ENCODE measurements around the gene RUBCN. TPM values are rescaled to one million over a fixed set of nuclear protein-coding genes. Genes with fewer than 3 reads are reported as not detected.

RUBCN gene
- total and polyA plus RNA-seq, 2 of the 13 experiments (the other 11 are each of a cell fraction or from before 2014, with no cell fraction given): 5.2 to 8.1 TPM

GRCh38 chr3:197736491-197737318, at the start of gene RUBCN (continued):
- TF ChIP-seq ATF7-NPFF (CRISPR knock-in tag; IDR thresholded peaks at IDR 0.05; ENCODE audit: low read depth) (peak; percentile 48; the same call in 1 of the 2 replicates), ZC3H4 (CRISPR knock-in tag; IDR thresholded peaks at IDR 0.05; ENCODE audit: borderline replicate concordance) (no peak), ZNF879 (CRISPR knock-in tag; IDR thresholded peaks at IDR 0.05) (no peak), SRF (IDR thresholded peaks at IDR 0.05; ENCODE audit: low read depth, low read length) (no peak), SOX13 (IDR thresholded peaks at IDR 0.05) (no peak), SOX13 (CRISPR knock-in tag; conservative IDR thresholded peaks at IDR 0.05 in 1 of 2, IDR thresholded peaks at IDR 0.05 in 1 of 2) (peak in 1 of 2 experiments; percentile 16; a peak in 1 of 4 replicates), HOXA5 (CRISPR knock-in tag; IDR thresholded peaks at IDR 0.05) (peak; percentile 70; the same call in 1 of the 2 replicates), HOXA7 (CRISPR knock-in tag; IDR thresholded peaks at IDR 0.05) (no peak), SRY (CRISPR knock-in tag; IDR thresholded peaks at IDR 0.05) (no peak; the same call in 1 of the 2 replicates), GATAD2A (CRISPR knock-in tag; IDR thresholded peaks at IDR 0.05) (peak; percentile 38; the same call in 1 of the 2 replicates), ATF1 (CRISPR knock-in tag; IDR thresholded peaks at IDR 0.05) (peak; percentile 63), ZNF121 (CRISPR knock-in tag; IDR thresholded peaks at IDR 0.05) (no peak), NR2F1 (CRISPR knock-in tag; IDR thresholded peaks at IDR 0.05) (no peak), HOXA3 (CRISPR knock-in tag; IDR thresholded peaks at IDR 0.05) (0 out of 2 replicates have a peak, but pooled peaks have one; percentile 53), HNRNPUL1 (IDR thresholded peaks at IDR 0.05; ENCODE audit: low read depth, low read length) (0 out of 2 replicates have a peak, but pooled peaks have one; percentile 34), PAF1 (CRISPR knock-in tag; IDR thresholded peaks at IDR 0.05) (no peak)
- TF ChIP-seq, protein P1, sequence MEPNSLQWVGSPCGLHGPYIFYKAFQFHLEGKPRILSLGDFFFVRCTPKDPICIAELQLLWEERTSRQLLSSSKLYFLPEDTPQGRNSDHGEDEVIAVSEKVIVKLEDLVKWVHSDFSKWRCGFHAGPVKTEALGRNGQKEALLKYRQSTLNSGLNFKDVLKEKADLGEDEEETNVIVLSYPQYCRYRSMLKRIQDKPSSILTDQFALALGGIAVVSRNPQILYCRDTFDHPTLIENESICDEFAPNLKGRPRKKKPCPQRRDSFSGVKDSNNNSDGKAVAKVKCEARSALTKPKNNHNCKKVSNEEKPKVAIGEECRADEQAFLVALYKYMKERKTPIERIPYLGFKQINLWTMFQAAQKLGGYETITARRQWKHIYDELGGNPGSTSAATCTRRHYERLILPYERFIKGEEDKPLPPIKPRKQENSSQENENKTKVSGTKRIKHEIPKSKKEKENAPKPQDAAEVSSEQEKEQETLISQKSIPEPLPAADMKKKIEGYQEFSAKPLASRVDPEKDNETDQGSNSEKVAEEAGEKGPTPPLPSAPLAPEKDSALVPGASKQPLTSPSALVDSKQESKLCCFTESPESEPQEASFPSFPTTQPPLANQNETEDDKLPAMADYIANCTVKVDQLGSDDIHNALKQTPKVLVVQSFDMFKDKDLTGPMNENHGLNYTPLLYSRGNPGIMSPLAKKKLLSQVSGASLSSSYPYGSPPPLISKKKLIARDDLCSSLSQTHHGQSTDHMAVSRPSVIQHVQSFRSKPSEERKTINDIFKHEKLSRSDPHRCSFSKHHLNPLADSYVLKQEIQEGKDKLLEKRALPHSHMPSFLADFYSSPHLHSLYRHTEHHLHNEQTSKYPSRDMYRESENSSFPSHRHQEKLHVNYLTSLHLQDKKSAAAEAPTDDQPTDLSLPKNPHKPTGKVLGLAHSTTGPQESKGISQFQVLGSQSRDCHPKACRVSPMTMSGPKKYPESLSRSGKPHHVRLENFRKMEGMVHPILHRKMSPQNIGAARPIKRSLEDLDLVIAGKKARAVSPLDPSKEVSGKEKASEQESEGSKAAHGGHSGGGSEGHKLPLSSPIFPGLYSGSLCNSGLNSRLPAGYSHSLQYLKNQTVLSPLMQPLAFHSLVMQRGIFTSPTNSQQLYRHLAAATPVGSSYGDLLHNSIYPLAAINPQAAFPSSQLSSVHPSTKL (CRISPR knock-in tag; IDR thresholded peaks at IDR 0.05): peak; percentile 23; the same call in 1 of the 2 replicates
- TF ChIP-seq, protein P2, sequence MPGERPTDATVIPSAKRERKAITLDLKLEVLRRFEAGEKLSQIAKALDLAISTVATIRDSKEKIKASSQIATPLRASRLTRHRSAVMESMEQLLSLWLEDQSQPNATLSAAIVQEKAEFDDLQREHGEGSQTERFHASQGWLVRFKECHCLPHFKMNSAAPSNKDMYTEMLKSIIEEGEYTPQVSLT (CRISPR knock-in tag; IDR thresholded peaks at IDR 0.05; ENCODE audit: borderline replicate concordance, low read depth): no peak
- TF ChIP-seq, protein P3, sequence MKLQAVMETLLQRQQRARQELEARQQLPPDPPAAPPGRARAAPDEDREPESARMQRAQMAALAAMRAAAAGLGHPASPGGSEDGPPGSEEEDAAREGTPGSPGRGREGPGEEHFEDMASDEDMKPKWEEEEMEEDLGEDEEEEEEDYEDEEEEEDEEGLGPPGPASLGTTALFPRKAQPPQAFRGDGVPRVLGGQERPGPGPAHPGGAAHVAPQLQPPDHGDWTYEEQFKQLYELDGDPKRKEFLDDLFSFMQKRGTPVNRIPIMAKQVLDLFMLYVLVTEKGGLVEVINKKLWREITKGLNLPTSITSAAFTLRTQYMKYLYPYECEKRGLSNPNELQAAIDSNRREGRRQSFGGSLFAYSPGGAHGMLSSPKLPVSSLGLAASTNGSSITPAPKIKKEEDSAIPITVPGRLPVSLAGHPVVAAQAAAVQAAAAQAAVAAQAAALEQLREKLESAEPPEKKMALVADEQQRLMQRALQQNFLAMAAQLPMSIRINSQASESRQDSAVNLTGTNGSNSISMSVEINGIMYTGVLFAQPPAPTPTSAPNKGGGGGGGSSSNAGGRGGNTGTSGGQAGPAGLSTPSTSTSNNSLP (IDR thresholded peaks at IDR 0.05; ENCODE audit: low read depth, low read length): no peak
- TF ChIP-seq, protein P4, sequence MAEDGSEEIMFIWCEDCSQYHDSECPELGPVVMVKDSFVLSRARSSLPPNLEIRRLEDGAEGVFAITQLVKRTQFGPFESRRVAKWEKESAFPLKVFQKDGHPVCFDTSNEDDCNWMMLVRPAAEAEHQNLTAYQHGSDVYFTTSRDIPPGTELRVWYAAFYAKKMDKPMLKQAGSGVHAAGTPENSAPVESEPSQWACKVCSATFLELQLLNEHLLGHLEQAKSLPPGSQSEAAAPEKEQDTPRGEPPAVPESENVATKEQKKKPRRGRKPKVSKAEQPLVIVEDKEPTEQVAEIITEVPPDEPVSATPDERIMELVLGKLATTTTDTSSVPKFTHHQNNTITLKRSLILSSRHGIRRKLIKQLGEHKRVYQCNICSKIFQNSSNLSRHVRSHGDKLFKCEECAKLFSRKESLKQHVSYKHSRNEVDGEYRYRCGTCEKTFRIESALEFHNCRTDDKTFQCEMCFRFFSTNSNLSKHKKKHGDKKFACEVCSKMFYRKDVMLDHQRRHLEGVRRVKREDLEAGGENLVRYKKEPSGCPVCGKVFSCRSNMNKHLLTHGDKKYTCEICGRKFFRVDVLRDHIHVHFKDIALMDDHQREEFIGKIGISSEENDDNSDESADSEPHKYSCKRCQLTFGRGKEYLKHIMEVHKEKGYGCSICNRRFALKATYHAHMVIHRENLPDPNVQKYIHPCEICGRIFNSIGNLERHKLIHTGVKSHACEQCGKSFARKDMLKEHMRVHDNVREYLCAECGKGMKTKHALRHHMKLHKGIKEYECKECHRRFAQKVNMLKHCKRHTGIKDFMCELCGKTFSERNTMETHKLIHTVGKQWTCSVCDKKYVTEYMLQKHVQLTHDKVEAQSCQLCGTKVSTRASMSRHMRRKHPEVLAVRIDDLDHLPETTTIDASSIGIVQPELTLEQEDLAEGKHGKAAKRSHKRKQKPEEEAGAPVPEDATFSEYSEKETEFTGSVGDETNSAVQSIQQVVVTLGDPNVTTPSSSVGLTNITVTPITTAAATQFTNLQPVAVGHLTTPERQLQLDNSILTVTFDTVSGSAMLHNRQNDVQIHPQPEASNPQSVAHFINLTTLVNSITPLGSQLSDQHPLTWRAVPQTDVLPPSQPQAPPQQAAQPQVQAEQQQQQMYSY (CRISPR knock-in tag; IDR thresholded peaks at IDR 0.05): no peak
